CD4-positive, alpha-beta T cell treated with Interleukin-6 for 4 hours (primary cell): ENCODE measurements around the gene SETDB2.

Experiments
- DNase-seq: peaks from one replicate; pipeline ENCODE4 v3.0.0-alpha.2; 2020; ENCODE audit warnings: mixed read lengths

SETDB2 gene

DNA sequence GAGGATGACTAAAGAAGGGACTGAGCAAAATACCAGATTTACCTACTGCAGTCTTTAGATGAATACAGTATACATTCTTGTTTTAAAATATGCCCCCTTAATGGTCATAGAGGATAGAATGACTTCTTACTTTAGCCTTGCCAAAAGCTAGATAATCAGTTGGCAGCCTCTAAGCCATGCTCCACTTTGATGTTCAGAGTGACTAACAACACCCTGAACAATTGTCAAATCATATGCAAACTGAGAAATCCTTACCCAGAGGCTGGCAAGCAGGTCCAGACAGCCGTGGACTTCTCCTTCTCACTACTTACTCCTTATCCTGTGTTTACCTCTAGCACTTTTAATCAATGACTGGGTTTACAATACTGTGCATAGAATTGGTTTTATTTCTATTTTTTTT, 28.1 kb downstream of the SETDB2 start:
- no peak for DNase-seq

DNA sequence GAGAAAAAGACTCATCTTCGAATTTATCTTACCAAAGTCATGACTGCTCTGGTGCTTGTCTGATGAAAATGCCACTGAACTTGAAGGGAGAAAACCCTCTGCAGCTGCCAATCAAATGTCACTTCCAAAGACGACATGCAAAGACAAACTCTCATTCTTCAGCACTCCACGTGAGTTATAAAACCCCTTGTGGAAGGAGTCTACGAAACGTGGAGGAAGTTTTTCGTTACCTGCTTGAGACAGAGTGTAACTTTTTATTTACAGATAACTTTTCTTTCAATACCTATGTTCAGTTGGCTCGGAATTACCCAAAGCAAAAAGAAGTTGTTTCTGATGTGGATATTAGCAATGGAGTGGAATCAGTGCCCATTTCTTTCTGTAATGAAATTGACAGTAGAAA, 32.5 kb downstream of the SETDB2 start:
- DNase-seq, result no peak

DNA sequence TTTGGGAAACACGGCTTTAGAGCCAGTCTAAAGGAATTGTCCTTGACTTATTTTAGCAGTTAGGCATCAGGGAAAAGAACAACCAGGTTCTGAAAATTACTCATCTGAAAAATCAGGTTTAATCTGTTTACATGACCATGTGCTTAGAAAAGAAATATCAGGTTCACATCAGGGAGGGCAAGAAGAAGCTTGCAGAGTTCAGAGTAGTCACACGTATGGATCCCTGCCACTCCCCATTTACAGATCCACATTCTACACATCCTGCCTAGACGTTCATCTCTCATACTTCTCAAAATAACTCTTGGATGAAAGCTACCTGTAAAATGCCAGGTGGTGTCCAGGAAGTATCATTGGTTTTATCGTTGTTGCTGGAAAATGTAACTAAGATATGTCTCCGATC, 37.7 kb downstream of the SETDB2 start:
- DNase-seq, result no peak

DNA sequence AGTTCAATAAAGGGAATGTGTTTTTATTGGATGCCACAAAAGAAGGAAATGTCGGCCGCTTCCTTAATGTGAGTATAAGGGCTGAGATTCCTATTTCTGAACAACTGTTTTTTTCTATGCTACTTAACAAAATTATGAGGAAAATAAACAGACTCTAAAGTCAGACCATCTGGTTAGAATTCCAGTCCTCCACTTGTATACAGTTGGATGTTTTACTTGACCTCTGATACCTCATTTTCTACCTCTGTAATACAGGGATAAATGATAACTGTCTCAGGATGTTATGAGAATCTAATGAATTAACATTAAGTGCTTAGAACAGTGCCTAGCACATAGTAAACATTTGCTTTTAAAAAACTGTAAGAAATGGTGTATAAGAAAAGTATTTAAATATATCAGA, 44.5 kb downstream of the SETDB2 start:
- no peak for DNase-seq

GRCh38 chr13:49494645-49495044, 50.6 kb downstream of the SETDB2 start:
- DNase-seq, result no peak

DNA sequence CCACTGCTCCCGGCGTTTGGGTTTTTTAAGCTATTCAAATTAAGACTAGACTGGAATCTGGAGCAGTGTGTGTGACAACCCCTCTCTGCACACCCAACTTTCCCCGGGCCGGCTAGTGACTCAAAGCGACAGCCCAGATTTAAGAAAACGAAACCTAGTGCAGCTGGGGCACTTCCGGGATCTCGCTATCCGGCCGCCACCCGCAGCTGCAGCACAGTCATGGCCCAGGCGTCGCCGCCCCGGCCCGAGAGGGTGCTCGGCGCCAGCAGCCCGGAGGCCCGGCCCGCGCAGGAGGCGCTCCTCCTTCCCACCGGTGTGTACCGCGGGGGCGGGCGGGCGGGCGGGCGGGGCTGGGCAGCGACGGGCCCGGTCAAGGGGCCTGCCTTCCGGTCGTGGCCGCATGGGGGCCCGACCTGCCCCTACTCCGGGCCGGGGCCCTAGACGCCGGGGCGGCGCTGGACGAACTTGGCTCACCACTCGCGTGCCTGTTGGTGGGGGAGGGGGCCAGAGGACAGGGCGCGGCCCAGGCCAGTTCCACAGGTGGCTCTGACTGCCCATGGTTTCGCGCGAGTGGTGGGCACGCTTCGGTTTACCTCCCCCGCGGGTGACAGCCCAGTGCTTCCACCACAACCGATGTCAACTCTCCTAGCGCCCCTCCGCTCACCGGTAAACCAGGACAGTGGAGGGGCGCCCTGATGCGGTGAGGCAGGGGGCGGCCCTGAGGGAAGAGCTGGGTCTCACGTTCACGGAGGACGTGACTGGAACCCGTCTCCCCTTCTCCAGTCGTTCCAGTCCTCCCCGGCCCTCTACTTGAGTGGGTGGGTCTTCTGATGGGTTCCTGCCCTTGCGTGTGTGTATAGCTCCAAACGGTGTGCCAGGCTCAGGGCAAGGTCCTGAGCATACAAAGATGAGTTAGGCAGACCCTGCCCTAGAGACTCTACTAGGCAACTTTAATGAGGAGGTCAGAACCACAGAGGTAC, 52.0 kb downstream of the SETDB2 start, which contains the start of gene PHF11:
TSS of gene PHF11 (plus strand) at position 171 of the 980 bp plus-strand sequence. CDS start at position 220, 49 bp downstream.
- DNase-seq, result peak; percentile 92

DNA sequence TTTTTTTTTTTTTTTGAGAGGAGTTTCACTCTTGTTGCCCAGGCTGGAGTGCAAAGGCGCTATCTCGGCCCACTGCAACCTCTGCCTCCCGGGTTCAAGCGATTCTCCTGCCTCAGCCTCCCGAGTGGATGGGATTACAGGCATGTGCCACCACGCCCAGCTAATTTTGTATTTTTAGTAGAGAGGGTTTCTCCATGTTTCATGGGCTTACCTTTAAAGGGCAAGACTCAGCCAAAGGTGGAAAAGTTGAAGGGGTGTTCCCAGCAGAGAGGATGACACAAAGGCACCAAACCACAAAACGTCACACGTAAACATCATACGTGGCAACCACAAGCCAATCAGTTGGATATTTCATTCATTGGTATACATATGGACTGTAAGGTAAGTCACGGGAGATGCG, 52.8 kb downstream of the SETDB2 start:
- peak; percentile 54 for DNase-seq

- DNase-seq, result no peak
These were observed 53.2 kb downstream of the SETDB2 start for GRCh38 chr13:49497272-49497671.

GRCh38 chr13:49498206-49498605, 54.1 kb downstream of the SETDB2 start:
- DNase-seq, result no peak

DNA sequence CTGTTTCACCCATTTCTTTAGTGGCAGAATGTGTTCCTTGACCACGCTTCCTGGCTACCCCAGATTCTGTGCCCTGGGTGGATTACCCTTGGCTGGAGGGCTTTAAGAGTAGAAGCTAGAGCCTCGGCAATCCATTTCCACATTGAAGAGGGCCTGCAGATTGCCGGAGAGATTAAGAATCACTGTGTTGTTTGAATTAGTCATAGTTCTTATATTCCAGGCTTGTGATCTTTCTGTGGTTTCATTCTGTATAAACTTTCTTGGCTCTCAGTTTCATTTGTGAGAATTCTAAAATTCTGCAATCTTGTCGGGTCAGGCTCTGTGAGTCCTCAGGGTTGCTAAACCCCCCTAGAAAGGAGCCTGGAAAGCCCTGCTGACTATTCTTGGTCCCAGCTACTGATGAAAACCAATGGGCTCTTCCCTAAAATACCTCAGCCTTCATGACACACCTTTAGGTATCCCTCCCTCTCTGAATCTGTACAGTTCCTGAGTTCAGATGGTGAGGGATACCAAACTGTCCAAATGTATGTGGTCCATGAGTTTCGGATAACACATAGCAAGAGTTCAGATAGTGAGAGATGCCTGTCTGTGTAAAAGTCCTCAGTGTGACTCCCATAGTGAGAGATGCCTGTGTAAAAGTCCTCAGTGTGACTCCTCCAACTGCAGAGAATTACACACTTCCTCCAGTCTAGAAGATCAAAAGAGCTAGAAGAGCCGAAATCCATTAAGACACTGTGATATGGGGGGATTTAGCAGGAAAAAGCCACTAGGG, 56.0 kb downstream of the SETDB2 start:
- DNase-seq, result peak; percentile 20

GRCh38 chr13:49502954-49503353, 58.9 kb downstream of the SETDB2 start:
- no peak for DNase-seq

GRCh38 chr13:49503951-49504350, 59.9 kb downstream of the SETDB2 start:
- DNase-seq, result no peak

DNA sequence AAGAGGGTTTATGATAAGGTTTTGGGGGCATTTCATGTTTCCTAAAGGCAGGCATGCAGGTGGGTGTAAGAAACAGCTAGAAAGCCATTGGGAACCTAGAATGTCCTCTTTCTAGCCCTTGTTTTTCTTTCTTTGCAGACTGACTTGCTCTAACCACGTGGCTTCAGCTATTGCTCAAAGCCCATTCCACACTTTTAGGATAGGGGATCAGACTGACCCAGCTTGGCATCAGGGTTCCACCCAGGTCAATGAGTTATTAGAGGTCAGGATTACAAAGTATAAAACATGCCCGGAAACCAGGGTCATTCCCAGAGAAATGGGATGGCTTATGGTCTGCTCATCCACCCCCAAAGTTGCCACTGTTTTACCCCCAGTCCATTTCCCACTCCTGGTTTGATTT, 68.5 kb downstream of the SETDB2 start:
- no peak for DNase-seq

GRCh38 chr13:49516467-49516866, 72.4 kb downstream of the SETDB2 start:
- no peak for DNase-seq

DNA sequence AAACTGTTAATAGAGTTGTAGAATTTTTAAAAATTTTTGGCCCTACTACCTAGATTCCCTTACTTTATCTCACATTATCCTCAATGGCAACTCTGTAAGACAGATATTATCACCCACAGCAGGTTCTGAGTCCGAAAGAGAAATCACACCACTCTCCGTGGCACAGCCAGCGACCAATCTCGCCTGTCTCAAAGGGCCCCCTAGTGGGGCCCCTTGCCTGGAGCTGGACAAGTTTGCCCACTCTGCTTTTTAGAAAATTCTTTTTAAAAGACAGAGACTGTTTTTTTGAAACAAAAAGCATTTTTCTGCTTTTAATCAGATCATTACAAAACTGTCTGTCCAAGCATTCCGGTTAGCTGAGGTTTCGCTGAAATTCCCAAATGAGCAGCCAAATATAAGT, 73.4 kb downstream of the SETDB2 start:
- DNase-seq, result peak; percentile 38

DNA sequence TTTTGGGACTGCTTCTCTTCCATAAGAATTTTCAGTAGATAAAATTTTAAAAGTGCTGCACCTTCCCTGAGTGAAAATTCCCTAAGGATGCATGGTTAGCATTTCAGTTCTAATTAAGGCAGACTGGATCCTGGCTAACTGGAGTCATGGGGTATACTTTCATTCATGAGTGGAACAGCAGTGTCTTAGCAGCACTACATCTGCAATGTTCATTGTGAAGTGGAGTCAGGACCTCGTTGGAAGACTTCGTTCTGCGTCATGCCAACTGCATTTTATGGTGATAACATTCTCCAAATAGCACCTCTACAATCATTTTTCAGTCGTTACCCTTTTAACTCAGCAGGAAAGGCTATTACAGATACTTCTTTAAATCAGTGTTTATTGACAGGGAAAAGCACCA, 77.2 kb downstream of the SETDB2 start:
- DNase-seq, result no peak

- no peak for DNase-seq
These were observed 80.8 kb downstream of the SETDB2 start for GRCh38 chr13:49524740-49525501.

DNA sequence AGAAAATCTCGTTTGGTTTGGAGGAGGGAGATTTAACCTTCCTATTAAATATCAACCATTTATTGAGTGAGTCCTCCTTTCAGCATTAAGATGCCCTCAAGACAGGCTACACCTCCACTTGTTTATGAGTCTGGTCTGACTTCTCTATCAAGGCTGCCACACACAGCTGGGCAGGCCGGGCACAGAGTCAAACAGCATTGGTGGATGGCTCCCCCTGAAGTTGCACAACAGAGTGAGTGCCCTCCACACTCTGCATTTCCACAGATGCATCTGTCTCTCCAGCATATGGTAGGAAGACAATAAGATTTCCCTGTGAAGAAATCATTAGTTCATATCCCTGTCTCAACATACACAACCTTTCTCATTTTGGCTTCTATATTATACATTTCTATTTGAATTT, 83.0 kb downstream of the SETDB2 start:
- no peak for DNase-seq

GRCh38 chr13:49528161-49528560, 84.1 kb downstream of the SETDB2 start:
- DNase-seq, result no peak

DNA sequence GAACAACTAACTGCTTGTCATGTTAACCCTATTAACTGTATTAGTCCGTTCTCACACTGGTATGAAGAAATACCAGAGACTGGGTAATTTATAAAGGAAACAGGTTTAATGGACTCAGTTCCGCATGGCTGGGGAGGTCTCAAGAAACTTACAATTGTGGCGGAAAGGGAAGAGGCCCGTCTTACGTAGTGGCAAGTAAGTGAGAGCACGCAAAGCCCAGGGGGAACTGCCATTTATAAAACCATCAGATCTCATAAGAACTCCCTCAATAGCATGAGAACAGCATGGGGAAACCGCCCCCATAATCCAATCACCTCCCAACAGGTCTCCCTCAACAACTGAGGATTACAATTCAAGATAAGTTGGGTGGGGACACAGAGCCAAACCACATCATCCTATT, 86.4 kb downstream of the SETDB2 start:
- DNase-seq, result no peak

DNA sequence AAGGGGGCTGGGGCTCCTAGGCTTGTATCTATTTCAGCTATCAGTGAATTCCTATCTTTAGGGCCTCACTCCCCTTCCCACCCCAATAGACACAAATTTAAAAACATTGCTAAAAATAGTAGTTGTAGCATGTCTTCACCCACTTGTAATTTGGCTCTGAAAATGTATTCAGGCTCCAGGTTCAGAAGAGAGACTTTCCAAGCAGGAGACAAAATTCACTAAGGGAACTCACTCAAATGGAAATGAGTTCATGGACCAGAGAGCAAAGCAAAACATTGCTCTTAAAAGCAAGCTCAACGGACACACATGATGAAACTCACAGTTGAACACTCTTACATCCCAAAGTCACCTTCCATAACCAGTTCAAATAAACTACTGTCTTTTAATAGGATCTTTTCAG, 88.5 kb downstream of the SETDB2 start:
- no peak for DNase-seq

GRCh38 chr13:49533011-49533410, 88.9 kb downstream of the SETDB2 start:
- no peak for DNase-seq
